Posterior vena cava (tissue), 2 donors: ENCODE measurements around the gene CCDC15. TPM values are rescaled to one million over a fixed set of nuclear protein-coding genes. Genes with fewer than 3 reads are reported as not detected.

Source experiments
- DNase-seq: peaks from one replicate; pipeline ENCODE4 v3.0.0-alpha.2; 2020; ENCODE audit warnings: low spot score
- intact Hi-C, 2 donors: fragments of 100-400 bp; cut with DNase I; formaldehyde crosslinking; loops; one replicate each; pipeline versions ENCODE4 v1.14.1 to v1.14.2; 2022 to 2023
- long read RNA-seq, 2 donors: library from polyadenylated mRNA; unstranded; transcript quantifications; one replicate each; pipeline ENCODE4 v2.0.0, GENCODE V29; 2020 to 2021
- total RNA-seq, 2 donors: library from RNA; stranded (reverse); fragmentation: NEBNext Ultra II Directional; extraction: Animal tissue kit (Norgen Biotek cat#: 25700); gene quantifications; one replicate each; pipeline ENCODE4 v1.2.1, GENCODE V29; 2021
- donor health status: DM: yes; HTN: yes; CAD: no.
- donor health status: DM: yes; HTN: yes; CAD: no.

CCDC15 gene
- 1 to 10 TPM; 1.1 to 1.6 TPM for total RNA-seq
- long read RNA-seq, donor 1, result 0 reads
- long read RNA-seq, donor 2, result 0 reads

GRCh38 chr11:124953753-124954589 lies at the start of gene CCDC15:
Gene CCDC15, plus strand, starts transcription at chr11:124954202. Its CDS starts 531 bp downstream, at chr11:124954733.
- DNase-seq, result peak; percentile 99
- intact Hi-C loops, result loop anchor here (5.0 to 10.0 kb wide), 2 partner anchors 393 to 451 kb away; no protein-coding TSS in a partner anchor

GRCh38 chr11:124915541-124916369 lies 38.2 kb upstream of the CCDC15 start:
- no peak for DNase-seq

GRCh38 chr11:124916370-124916710 lies 37.7 kb upstream of the CCDC15 start:
- intact Hi-C loops, result no loop called here
- DNase-seq, result no peak

More at GRCh38 chr11:124915541-124916369, 38.2 kb upstream of the CCDC15 start:
- intact Hi-C loops, result no loop called here

GRCh38 chr11:124917115-124917637 lies 36.8 kb upstream of the CCDC15 start:
- intact Hi-C loops, result no loop called here
- no peak for DNase-seq

- intact Hi-C loops, result no loop called here
Measured at GRCh38 chr11:124918950-124919349, 35.1 kb upstream of the CCDC15 start, which contains the start of gene HEPN1. Gene HEPN1, plus strand, starts transcription at chr11:124919250.

GRCh38 chr11:124919898-124920297 lies 34.1 kb upstream of the CCDC15 start:
- no peak for DNase-seq
- intact Hi-C loops, result loop anchor here in 1 of 2 donors (1.0 to 2.0 kb wide), 2 partner anchors 43 to 75 kb away; no protein-coding TSS in a partner anchor

More at GRCh38 chr11:124918950-124919349, 35.1 kb upstream of the CCDC15 start, which contains the start of gene HEPN1:
- DNase-seq, result no peak

GRCh38 chr11:124920356-124920755 lies 33.6 kb upstream of the CCDC15 start:
- intact Hi-C loops, result loop anchor here in 1 of 2 donors (1.0 to 2.0 kb wide), 2 partner anchors 43 to 76 kb away; no protein-coding TSS in a partner anchor
- DNase-seq, result no peak

GRCh38 chr11:124920870-124921609 lies 33.0 kb upstream of the CCDC15 start:
- peak; percentile 91 for DNase-seq
- intact Hi-C loops, result loop anchor here in 1 of 2 donors (1.0 to 2.0 kb wide), 2 partner anchors 44 to 76 kb away; no protein-coding TSS in a partner anchor

- intact Hi-C loops, result no loop called here
- no peak for DNase-seq
Measured at GRCh38 chr11:124922831-124923230, 31.2 kb upstream of the CCDC15 start.

- intact Hi-C loops, result no loop called here
Measured at GRCh38 chr11:124923296-124923695, 30.7 kb upstream of the CCDC15 start.

GRCh38 chr11:124928942-124929665 lies 24.9 kb upstream of the CCDC15 start:
- no peak for DNase-seq
- intact Hi-C loops, result no loop called here

More at GRCh38 chr11:124923296-124923695, 30.7 kb upstream of the CCDC15 start:
- DNase-seq, result no peak

- intact Hi-C loops, result no loop called here
Measured at GRCh38 chr11:124930799-124931198, 23.2 kb upstream of the CCDC15 start.

GRCh38 chr11:124934862-124935547 lies 19.0 kb upstream of the CCDC15 start:
- no peak for DNase-seq
- intact Hi-C loops, result no loop called here

More at GRCh38 chr11:124930799-124931198, 23.2 kb upstream of the CCDC15 start:
- no peak for DNase-seq

GRCh38 chr11:124935548-124936514 lies 18.2 kb upstream of the CCDC15 start, which contains the start of gene HEPACAM:
Gene HEPACAM, minus strand, starts transcription at chr11:124936047. Its CDS starts 41 bp downstream, at chr11:124936006.
- intact Hi-C loops, result no loop called here

GRCh38 chr11:124937336-124937935 lies 16.6 kb upstream of the CCDC15 start:
- DNase-seq, result no peak

More at GRCh38 chr11:124935548-124936514, 18.2 kb upstream of the CCDC15 start, which contains the start of gene HEPACAM:
- no peak for DNase-seq

More at GRCh38 chr11:124937336-124937935, 16.6 kb upstream of the CCDC15 start:
- intact Hi-C loops, result no loop called here
